GM21447 (cell line): ENCODE results near the gene PDCD4.

Source experiments
- ATAC-seq: cut with Tn5 transposase; IDR thresholded peaks from one replicate; pipeline ENCODE4 v1.9.1; 2021; ENCODE audit not compliant: unreplicated experiment

PDCD4 gene

DNA sequence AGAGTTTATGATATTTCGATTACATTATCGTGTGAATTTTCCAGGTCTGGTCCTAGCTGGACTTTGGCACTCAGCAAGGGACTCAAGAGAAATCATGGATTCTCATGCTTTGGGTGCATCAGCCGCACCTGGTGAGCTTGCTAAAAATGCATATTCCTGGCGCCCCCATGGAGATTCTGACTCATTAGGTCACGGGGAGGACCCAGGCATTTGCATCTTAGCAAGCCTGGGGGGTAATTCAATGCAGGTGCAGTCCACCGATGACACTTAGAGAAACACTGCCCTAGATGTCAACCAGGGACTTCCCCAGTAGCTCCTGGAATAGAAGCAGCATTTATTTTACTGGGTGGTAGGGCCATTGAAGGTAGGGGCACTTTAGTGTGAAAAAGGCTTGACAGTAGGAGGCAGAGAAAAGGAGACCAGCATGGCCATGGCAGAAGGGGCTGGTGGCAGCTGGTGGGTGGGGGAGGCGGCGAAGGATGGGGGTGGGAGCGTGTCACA is 29.9 kb upstream of the PDCD4 start:
- peak; percentile 66 for ATAC-seq

DNA sequence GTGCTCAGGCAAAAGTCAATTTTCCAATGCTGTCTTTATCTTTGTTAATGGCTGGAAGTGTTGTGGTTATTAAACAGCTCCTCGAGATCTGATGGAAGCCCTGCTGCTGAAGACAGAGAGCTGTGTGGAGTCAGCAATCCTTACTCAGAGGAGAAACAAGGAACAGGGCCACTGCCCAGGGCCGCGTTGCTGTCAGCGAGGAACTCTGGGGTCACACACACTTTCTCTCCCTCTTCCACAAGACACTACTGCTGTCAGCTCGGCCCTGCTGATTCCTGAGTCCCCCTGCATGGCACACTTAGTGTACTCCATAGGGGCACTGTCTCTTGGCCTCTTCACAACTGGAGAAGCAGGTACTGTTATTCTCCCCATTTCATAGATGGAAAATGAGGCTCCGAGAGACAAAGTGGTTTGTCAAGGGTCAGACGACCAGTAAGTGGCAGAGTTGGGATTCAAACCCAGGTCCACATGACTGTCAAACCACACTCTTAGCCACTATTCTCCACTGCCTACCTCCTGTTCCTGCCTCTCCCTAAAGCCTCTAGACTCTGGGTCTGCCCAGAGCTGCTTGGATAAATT is 29.3 kb upstream of the PDCD4 start:
- no peak for ATAC-seq

DNA sequence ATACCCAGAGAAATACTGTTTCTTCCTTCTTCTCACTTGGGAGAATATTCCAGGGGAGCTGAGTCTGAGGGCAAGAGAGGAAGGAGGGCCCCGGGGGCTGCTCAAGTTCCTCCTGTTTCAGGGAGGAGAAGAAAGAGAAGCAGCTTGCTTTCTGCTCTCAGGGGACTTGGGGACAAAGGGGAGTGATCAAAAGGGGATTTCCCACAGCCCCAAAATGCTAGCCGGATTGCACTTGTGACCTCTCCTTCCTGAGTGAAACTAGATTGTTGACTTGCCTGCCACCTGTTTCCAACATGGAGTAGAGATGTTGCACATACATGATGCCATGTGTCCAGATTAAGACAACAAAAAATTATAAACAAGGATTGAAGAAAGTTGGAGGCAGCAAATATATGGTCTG is 28.7 kb upstream of the PDCD4 start:
- ATAC-seq = peak; percentile 72

DNA sequence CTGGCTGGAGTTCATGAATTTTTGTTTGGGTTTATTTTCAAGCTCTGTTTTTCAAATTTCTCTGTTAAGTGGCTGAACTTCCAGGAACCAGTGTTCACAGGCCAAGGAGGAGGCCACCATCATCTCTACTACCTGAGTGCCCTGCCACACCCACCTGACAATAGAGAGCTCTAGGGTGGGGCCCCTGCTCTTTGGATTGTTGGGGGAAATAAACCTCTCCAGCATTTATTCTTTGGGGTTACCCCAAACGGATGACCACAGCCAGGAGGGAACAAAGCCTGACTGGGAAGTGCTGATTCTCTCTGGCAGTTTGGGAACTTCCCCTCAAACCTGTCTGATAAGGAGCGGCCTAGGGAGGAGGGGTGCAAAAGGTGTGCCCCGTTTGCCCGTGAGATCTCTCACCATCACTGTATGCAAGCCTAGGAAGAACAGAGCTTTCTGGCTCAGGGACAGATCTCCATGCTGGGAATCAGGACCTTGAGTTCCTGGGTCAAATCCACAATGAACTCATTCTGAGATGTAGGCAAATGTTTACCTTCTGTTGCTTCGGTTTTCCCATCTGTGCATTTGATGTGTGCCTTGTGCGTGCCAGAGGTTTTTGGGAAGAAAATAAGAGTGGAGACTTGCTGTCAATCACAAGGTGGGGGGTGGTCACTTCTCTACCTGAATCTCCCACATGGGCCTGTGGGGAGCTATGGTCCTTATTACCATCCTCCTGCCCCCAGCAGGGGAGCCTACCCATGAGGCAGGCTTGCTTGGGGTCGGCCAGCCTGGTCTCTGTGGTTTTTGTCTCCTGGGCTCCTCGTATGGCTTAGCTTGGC is 27.7 kb upstream of the PDCD4 start:
- no peak for ATAC-seq

DNA sequence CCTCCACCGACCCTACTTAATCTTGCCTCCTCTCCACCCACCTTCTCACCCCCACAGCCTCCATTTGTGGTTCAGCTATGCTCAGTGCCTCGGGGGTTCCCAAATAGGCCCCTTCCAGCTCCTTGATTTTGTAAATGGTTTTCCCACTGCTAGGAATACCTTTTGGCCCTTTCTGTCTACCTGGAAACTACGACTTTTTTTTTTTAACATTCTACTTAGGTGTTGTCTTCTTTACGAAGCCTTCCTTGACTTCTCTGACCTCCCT is 27.2 kb upstream of the PDCD4 start:
- ATAC-seq = no peak

DNA sequence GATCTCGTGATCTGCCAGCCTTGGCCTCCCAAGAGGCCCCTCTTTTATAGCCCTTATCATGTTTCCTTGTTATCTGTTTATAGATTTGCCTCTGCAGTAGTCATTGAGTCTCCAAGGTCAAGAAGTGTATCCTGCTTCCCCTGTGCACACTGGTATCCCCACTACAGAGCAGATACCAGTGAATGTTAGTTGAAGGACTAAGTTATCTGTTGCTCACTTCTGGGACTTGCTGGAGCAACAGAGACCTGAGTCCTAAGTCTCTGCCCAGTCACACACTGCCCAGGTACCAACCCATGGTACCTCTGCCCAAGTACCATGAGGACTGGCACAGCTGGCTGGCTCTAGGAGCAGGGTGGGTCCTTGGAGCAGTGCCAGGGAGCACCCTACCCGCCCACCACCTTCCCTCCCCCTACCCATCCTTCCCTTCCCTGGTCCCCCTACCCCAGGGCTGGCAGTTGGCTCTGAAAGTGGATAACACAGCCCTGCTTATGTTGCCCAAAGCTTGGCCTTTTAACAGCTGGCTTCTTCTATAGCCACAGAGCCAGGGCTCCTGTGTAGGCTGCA is 26.5 kb upstream of the PDCD4 start:
- no peak for ATAC-seq

DNA sequence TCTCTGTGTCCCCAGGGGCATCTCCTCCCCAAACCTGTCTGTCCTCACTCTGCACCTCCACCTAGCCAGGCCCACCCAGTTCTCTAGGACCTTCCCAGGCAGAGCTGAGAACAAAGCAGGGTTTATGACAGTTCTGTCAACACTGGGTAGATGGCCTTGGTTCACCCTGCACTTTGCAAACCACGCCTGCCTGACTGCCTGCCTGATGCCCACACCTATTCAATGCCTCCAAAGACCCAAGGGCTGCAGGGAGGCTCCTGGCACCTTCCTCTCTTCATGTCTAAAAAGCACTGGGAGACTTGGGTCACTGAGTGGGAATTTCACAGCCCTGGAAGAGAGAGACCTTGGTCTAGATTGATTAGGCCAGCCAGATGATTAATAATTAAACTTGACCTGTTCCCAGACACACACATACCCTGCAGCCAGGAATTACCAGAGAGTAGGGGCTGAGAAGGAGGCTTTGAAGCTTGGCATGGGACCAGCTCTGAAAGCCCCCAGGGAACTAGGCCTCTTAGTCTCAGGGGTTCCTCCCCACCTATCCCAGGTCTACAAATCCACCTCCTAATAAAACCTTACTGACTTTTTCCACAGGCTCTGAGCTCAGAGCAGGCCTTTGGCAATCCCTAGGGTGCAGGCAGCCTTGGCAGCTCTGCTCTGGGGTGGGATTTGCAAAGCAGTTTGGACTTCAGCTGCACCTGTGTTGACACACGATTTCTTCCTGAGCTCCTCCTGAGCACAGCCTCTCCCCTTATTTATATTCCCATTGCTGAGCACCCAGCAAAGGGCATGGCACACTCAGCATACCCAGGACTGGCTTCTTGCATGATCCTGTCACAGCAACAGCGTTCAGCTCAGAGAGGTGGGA is 25.7 kb upstream of the PDCD4 start:
- no peak for ATAC-seq

DNA sequence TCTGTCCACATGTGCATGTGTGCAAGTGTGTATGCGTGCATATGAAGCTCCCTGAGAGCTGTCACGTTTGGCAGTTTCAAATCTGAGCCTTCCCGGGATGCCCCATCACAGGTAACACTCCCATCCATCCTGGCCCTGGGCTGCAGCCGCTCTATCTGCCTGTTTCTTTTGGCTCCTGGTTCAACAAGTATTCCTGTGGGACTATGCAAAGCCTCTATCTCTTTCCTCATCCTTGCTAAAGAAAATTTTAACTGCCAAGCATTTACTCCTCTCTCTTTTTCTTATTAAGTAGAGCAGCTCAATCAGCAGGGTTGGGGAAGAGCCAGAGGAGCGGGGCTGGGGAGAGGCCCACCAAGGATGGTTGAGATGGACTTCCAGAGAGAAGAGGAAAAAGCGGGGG is 24.4 kb upstream of the PDCD4 start:
- ATAC-seq = no peak

DNA sequence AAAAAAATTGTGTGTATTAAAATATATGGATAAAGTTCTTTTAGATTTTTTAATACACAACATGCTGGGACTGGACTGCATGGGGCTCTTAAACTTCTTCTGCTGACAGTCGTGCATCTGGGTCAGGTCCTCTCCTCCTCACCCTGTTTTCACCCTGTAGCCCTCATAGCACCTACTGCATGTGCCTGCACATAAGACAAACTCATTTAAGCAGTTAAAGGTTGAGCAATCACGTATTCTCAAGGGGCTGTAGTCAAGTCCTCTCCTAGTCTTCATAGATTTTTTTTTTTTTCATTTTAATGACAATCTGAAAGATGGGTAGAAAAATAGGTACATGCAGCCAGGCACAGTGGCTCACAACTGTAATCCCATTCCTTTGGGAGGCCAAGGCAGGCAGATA is 23.6 kb upstream of the PDCD4 start:
- ATAC-seq = no peak

DNA sequence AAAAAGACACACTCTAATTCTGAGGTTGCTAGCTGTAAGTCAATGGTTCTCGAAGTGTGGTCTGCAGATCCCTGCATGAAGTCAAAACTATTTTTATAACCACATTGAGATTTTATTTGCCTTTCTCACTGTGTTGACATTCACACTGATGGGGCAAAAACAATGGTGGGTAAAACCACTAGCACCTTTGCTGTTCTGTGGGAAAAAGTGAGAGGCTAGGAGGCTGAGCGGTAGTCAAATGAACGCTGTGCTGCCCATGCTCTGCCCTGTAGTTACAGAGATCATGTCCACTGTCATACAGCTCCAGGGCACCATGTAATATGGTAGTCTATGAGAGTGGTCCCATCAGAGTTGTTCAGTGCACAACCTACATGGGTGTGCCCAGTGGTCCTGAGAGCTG is 21.6 kb upstream of the PDCD4 start:
- no peak for ATAC-seq

DNA sequence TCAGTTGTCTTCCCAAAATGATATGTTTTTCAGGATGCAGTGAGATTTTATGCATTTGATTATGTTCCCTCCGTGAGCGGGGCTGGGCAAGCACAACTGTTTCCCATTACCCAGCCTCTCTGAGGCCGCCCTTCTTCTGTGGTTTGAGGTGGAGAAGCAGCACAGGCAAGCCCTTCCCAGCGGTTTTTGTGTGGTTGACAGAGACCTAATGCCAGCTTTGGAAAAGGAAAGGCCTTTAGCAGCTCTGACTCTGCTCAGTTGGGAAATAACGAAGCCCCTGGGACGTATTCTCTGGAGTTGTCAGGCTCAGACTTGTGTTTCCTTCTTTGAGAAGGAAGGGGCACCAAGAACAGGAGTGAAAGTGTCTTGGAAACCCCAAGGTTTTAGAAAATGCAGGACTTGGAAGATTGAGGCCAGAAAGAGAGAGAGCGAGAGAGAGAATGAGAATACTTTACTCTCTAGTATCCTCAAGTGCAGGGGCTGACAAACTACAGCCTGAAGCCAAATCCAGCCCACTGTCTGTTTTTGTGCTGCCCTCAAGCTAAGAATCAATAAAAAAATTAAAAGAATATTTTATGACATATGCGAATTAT is 20.6 kb upstream of the PDCD4 start:
- ATAC-seq = no peak

DNA sequence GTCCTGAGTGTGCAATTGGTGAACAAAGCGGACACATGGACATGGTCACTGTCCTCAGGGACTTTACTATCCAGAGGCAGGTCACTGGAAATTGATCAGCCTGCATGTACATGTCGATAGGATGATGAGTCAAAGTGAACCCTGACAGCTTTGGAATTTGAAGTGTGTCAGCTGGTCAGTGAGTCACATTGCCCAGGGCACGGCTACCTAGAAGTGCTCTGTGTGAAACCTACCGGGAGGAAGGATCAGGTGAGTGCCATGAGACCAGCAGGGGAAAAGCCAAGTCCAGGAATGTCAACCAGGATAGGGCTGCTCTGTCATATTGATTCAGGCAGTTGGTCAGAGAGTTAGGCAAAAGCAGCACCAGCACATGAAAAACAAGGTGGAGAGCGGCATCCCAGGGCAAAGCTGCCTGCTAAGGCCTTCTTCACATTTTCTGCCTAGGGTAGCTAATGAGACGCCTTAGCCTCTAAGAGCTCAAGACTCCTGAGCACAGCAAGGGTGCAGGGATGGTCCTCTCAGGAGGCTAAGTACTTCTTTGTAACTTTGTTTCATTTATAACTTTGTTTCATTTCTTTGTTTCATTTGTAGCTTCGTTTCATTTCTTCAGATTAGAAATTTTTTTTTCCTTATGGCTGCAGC is 19.4 kb upstream of the PDCD4 start:
- ATAC-seq = no peak

DNA sequence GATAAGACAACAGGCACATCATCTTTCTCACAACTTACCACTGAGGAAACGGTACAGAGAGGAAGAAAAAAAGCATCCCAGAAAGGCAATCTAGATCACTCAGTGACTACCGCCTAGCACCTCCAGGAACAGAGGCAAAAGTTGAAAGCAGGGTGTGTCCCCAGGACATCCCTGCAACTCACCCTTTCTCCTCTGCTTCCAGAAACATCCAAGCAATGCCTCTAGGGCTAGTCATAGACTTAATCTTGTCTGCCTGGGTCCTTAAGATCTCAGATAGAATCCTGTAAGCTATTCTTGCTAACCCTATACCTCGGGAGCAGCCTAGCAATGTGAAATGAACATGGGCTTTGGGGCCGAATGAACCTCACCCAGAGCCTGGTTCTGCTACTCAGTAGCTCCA is 18.8 kb upstream of the PDCD4 start:
- ATAC-seq = no peak

DNA sequence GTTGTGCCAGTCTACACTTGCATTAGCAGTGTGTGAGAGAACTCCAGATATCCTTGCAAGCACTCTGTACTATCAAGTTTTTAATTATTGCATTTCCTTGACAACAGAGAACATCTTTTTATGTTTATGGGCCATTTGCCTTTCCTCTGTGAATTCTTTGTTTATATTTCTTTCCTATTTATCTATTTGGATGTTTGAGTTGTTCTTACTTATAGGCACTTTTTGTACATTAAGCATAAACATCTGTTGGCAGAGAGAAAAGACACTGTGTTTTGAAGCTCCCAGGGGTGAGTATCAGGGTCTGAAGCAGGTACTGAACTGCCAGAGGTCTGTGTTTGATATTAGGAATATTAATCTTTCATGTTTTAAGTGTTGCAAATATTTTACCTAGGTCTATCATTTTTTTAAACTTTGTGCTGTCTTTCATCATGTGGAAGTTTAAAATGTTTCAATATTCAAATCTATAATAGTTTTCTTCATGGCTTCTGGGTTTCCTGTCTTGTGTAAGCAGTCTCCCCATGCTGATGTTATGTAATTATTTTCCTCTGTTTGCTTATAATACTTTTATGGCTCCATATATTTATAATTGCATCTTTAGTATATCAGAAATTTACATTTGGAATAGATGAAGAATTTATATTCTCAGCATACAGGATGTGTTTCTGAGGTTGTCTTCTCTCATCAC is 17.7 kb upstream of the PDCD4 start:
- no peak for ATAC-seq

DNA sequence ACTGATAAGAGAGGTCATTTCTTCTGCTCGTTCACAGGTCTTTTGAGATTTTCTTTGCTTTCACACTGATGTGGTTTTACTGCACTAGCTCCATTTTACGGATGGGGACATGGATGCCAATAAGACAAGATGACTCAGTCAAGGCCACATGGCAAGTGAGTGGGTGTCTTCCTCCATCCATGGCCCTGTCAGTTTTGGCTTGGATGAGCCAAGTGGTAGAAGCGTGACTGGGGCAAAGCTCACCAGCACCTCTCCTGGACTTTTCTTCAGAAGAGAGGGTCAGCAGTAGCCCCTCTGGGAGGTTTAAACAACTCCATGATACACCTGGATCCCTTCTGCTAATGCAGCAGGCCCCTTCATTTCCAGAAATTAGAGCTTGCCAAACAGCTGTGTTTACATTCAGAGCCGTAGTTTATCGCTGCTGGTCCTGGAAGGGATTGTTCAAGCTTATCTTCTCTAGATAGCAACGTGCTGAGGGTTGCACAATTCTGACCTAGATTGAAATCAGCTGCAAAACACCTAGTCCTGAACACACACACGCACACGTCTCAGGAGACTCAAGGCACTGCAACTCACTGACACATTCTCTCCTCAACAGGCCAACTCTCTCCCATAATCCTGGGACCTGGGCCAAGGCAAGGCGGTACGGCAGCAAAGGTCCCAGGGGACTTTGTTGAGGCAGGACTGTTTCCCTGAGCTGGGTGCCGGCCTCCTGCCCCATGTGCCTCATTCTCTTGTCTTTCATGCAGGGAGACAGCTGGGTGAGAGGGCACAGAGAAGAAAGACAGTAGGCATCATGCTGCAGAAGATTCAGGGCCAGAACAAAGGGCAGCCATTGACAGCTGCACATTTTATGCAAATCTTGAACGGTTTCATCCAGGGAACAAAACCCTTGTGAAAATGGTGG is 14.2 kb upstream of the PDCD4 start:
- peak; percentile 54 for ATAC-seq

DNA sequence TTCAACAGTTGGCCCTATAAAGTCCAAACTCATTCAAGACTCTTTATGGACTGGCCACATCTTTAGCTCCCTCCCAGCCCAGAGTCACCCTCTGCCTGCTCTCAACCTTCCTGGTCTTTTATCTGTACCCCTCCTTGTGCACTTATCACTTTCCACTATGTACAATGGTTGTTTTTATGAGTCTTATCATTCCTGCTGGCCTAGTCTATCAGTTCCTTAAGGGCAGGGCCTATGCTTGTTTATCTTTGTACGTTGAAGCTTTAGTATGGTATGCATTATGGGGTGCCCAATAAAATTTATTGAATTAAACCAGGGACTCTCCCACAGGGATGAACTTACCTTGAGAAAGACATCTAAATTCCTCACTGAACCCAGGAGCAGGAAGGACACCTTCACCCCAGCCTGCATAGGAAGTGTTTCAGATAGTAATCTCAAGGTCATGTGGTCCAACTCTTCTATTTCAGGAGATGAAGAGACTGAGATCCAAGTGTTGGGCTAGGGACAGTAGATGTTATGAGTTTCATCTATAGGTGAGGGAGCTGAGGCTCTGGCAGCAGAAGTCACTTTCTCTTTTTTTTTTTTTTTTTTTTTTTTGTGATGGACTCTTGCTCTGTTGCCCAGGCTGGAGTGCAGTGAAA is 13.3 kb upstream of the PDCD4 start:
- no peak for ATAC-seq

DNA sequence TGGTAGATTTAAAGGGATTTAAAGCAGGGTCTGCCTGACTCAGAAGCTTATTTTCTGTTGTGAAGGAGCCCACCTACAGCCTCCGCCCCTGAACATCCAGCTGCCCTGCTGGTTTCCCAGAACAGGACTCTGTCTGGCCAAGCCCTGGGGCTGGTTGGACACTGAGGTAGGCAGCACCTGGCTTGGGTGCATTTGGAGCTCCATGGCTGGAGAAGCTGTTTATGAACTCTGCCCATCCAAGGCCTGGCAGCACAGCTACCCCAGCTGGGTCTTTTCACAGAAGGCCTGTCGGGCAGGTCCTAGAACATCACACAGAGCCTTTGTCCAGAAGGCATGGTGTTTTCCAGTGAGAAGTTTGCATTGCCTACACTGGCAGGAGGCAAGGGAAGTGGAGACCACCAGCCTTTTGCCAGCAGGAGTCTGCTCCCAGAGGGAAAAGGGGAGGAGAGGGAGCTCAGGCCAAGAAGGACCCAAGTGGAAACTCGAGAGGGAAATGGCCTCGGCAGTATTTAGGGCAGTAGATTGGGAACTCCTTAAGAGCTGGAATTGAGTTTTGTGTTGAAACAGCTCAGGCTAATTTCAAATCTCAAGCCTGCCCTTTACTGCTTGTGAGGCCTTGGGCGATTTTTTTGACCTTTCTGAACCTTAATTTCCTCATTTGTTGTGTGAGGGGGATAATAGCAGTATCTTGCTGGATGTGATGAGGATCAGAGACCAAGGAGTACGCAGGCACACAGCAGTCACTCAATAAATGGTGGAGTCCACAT is 12.3 kb upstream of the PDCD4 start:
- no peak for ATAC-seq

DNA sequence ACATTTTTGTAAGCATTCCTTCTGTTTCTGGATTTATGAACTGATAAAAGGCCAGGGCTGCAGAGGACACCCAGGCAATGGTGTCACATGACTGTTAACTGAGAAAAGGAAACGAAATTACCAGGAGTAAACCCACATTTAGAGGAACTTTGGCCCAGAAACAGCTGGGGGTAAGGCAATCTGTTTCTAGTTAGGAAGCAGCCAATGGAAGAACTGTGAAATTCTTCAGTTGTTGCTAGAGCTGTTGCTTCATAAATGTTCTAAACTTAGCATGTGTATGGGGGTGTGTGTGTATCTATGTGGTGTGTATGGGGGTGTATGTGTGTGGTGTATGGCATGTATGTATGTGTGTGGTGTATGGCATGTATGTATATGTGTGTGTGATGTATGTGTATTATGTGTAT is 11.8 kb upstream of the PDCD4 start:
- ATAC-seq = no peak
